Measurements from ENCODE around the gene HLA-DPB1.

GRCh38 chr6:33078442-33078841 is 2.7 kb downstream of the HLA-DPB1 start:
- TF ChIP-seq CTCF (IDR thresholded peaks at IDR 0.05) (no peak), EHF (CRISPR knock-in tag; IDR thresholded peaks at IDR 0.05) (no peak), RNF2 (IDR thresholded peaks at IDR 0.05; ENCODE audit: borderline replicate concordance, low read depth) (no peak), EP300 (IDR thresholded peaks at IDR 0.05) (no peak)
- TF ChIP-seq, protein P1, sequence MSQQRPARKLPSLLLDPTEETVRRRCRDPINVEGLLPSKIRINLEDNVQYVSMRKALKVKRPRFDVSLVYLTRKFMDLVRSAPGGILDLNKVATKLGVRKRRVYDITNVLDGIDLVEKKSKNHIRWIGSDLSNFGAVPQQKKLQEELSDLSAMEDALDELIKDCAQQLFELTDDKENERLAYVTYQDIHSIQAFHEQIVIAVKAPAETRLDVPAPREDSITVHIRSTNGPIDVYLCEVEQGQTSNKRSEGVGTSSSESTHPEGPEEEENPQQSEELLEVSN (IDR thresholded peaks at IDR 0.05; ENCODE audit: borderline replicate concordance, low read depth): no peak

Data from A549 (cell line).